ENCODE data around the gene CTU1. TPM values are rescaled to one million over a fixed set of nuclear protein-coding genes. Genes with fewer than 3 reads are reported as not detected.

CTU1 gene
- total RNA-seq, 1 experiment from 2014 or later, result 9.3 TPM

DNA sequence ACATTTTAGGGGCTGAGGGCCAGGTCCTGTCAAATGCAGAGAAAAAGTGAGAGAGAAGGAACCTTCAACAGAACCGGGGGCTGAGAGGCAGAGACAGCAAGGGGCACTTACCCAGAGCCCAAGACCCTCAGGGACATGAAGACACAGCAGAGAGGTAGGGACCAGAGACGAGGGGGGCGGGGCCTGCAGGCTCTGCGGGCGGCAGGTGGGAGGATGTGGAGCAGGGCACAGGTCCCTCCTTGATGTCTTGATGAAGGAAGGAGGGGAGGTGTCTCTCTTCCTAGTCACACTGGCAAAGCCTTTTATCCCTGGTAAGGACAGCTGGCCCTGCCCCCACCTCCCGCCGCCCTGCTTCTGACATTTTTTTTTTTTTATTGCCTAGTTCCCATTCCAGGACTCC lies 25.6 kb downstream of the CTU1 start, which contains the start of gene KLK14:
TSS of gene KLK14 (minus strand) at position 277 of the 400 bp plus-strand sequence. CDS start at position 4, 273 bp downstream.
- BruUV-seq (replicated peaks), result no TSS peak
- ChIA-PET CTCF (no interaction called here), POLR2A (no interaction called here)
- no peak for ATAC-seq
- intact Hi-C loops (cut with micrococcal nuclease; ENCODE audit: unreplicated experiment) (no loop called here), in situ Hi-C loops (cut with HindIII; ENCODE audit: low pct_unique_long_range_greater_than_20kb, low sequenced_read_pairs) (no loop called here)
- H3K27me3 ChIP-seq (ENCODE audit: control insufficient read depth, insufficient read depth, low read length), result no peaks in the 10 kb centered on the region
- H3K9me3 ChIP-seq (ENCODE audit: control insufficient read depth, insufficient read depth, low read depth, low read length), result no peaks in the 10 kb centered on the region
- DNase-seq (ENCODE audit: low read depth, low spot score), result no peak
- no peaks in the 10 kb centered on the region for H3K4me1 ChIP-seq (ENCODE audit: control insufficient read depth, insufficient read depth, low read length)
- no peak within 1 kb of the TSS for H3K27ac ChIP-seq (ENCODE audit: low read length)
- no peaks in the 10 kb centered on the region for H3K36me3 ChIP-seq (ENCODE audit: control insufficient read depth, insufficient read depth, low read length)
- no peak within 1 kb of the TSS for H3K4me3 ChIP-seq (ENCODE audit: low read depth in 2 of 2, low read length in 2 of 2)
- no peak for TF ChIP-seq TCF7L2 (IDR thresholded peaks at IDR 0.05; ENCODE audit: low read depth, low read length)

DNA sequence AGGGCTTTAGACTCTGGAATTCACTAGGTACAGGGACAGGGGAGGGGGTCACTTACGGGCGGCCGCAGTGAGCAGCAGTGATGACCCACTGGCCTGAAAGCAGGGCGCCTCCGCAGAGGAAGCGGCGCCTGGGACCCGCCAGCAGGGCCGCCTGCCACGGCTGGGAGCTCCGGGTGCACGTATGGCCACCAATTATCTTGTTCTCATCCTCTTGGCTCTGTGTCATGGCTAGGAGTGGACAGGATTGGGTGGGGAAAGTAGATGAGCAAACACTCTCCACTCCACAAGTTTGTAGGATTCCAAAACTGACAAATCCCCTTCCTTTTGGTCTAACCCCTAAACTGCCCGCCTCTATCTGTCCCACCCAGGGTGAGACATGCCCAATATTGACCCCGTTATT lies 26.7 kb downstream of the CTU1 start:
- Histone ChIP-seq H3K4me3 (ENCODE audit: low read depth in 2 of 2, low read length in 2 of 2) (no peak overlapping the region), H3K27me3 (ENCODE audit: control insufficient read depth, insufficient read depth, low read length) (no peaks in the 10 kb centered on the region), H3K4me1 (ENCODE audit: control insufficient read depth, insufficient read depth, low read length) (no peaks in the 10 kb centered on the region), H3K36me3 (ENCODE audit: control insufficient read depth, insufficient read depth, low read length) (no peaks in the 10 kb centered on the region), H3K9me3 (ENCODE audit: control insufficient read depth, insufficient read depth, low read depth, low read length) (no peaks in the 10 kb centered on the region), H3K27ac (ENCODE audit: low read length) (no peak overlapping the region)
- ATAC-seq (no peak), DNase-seq (ENCODE audit: low read depth, low spot score) (no peak)
- in situ Hi-C loops (cut with HindIII; ENCODE audit: low pct_unique_long_range_greater_than_20kb, low sequenced_read_pairs) (no loop called here), intact Hi-C loops (cut with micrococcal nuclease; ENCODE audit: unreplicated experiment) (no loop called here)
- ChIA-PET POLR2A (no interaction called here), CTCF (no interaction called here)
- no TSS peak for BruUV-seq (replicated peaks)
- TF ChIP-seq TCF7L2 (IDR thresholded peaks at IDR 0.05; ENCODE audit: low read depth, low read length), result no peak
- TF ChIP-seq POLR2AphosphoS5 (IDR thresholded peaks at IDR 0.05; ENCODE audit: low read depth, low read length), result no peak
- TF ChIP-seq, protein P1, sequence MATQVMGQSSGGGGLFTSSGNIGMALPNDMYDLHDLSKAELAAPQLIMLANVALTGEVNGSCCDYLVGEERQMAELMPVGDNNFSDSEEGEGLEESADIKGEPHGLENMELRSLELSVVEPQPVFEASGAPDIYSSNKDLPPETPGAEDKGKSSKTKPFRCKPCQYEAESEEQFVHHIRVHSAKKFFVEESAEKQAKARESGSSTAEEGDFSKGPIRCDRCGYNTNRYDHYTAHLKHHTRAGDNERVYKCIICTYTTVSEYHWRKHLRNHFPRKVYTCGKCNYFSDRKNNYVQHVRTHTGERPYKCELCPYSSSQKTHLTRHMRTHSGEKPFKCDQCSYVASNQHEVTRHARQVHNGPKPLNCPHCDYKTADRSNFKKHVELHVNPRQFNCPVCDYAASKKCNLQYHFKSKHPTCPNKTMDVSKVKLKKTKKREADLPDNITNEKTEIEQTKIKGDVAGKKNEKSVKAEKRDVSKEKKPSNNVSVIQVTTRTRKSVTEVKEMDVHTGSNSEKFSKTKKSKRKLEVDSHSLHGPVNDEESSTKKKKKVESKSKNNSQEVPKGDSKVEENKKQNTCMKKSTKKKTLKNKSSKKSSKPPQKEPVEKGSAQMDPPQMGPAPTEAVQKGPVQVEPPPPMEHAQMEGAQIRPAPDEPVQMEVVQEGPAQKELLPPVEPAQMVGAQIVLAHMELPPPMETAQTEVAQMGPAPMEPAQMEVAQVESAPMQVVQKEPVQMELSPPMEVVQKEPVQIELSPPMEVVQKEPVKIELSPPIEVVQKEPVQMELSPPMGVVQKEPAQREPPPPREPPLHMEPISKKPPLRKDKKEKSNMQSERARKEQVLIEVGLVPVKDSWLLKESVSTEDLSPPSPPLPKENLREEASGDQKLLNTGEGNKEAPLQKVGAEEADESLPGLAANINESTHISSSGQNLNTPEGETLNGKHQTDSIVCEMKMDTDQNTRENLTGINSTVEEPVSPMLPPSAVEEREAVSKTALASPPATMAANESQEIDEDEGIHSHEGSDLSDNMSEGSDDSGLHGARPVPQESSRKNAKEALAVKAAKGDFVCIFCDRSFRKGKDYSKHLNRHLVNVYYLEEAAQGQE (IDR thresholded peaks at IDR 0.05; ENCODE audit: insufficient read depth in 1 of 2, low read depth in 2 of 2, low read length in 1 of 2), result no peak
- TF ChIP-seq SIN3A (IDR thresholded peaks at IDR 0.05; ENCODE audit: borderline replicate concordance, insufficient read depth, low read depth, low read length), result no peak
- TF ChIP-seq, protein P2, sequence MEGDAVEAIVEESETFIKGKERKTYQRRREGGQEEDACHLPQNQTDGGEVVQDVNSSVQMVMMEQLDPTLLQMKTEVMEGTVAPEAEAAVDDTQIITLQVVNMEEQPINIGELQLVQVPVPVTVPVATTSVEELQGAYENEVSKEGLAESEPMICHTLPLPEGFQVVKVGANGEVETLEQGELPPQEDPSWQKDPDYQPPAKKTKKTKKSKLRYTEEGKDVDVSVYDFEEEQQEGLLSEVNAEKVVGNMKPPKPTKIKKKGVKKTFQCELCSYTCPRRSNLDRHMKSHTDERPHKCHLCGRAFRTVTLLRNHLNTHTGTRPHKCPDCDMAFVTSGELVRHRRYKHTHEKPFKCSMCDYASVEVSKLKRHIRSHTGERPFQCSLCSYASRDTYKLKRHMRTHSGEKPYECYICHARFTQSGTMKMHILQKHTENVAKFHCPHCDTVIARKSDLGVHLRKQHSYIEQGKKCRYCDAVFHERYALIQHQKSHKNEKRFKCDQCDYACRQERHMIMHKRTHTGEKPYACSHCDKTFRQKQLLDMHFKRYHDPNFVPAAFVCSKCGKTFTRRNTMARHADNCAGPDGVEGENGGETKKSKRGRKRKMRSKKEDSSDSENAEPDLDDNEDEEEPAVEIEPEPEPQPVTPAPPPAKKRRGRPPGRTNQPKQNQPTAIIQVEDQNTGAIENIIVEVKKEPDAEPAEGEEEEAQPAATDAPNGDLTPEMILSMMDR (IDR thresholded peaks at IDR 0.05), result no peak

DNA sequence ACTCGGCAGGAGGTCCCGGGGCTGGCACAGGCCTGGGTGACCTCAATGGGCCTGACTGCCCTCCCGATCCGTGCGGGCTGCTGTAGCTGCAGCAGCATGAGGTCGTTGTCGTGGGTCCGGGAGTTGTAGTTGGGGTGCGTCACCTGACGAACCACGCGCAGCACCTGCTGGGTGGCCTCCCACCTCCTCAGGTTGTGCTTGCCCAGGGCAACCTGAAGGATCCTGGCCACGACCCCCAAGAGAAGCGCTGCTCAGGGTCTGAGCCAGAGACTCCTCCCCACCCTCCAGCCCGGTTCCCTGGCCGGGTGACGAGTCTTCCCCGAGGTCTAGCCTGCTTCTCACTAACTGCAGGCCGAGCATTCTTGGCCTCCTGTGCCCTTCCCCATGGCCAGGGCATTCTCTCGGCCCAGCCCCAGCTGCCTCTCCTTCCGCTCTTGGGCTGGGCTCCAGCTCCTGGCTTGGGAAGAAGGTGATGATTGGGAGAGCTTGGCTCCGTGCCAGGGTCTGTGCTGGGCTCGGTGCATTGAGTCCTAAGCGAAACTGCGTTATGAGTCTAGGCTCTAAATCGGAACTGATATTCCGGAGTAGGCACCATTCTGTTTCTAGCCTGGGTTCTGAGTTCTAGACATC lies 28.6 kb downstream of the CTU1 start:
- DNase-seq (ENCODE audit: low read depth, low spot score) (no peak), ATAC-seq (no peak)
- Histone ChIP-seq H3K4me3 (ENCODE audit: low read depth in 2 of 2, low read length in 2 of 2) (no peak overlapping the region), H3K4me1 (ENCODE audit: control insufficient read depth, insufficient read depth, low read length) (no peaks in the 10 kb centered on the region), H3K27ac (ENCODE audit: low read length) (no peak overlapping the region), H3K36me3 (ENCODE audit: control insufficient read depth, insufficient read depth, low read length) (no peaks in the 10 kb centered on the region), H3K9me3 (ENCODE audit: control insufficient read depth, insufficient read depth, low read depth, low read length) (no peaks in the 10 kb centered on the region), H3K27me3 (ENCODE audit: control insufficient read depth, insufficient read depth, low read length) (no peaks in the 10 kb centered on the region)
- in situ Hi-C loops (cut with HindIII; ENCODE audit: low pct_unique_long_range_greater_than_20kb, low sequenced_read_pairs) (no loop called here), intact Hi-C loops (cut with micrococcal nuclease; ENCODE audit: unreplicated experiment) (no loop called here)
- TF ChIP-seq POLR2AphosphoS5 (IDR thresholded peaks at IDR 0.05; ENCODE audit: low read depth, low read length) (no peak), TCF7L2 (IDR thresholded peaks at IDR 0.05; ENCODE audit: low read depth, low read length) (no peak), SIN3A (IDR thresholded peaks at IDR 0.05; ENCODE audit: borderline replicate concordance, insufficient read depth, low read depth, low read length) (no peak)
- TF ChIP-seq, protein P1 (IDR thresholded peaks at IDR 0.05; ENCODE audit: insufficient read depth in 1 of 2, low read depth in 2 of 2, low read length in 1 of 2), result no peak
- TF ChIP-seq, protein P2 (IDR thresholded peaks at IDR 0.05), result no peak
- BruUV-seq (replicated peaks), result no TSS peak
- ChIA-PET CTCF (no interaction called here), POLR2A (no interaction called here)

All from Panc1 (cell line).